RWPE2 (cell line): ENCODE data around the gene PSMC6.

Source experiments
- ATAC-seq: fragments of 200-7000 bp; cut with Tn5 transposase; 3 replicates; pipeline ENCODE4 v1.9.1; 2021; ENCODE audit warnings: low read depth
- DNase-seq: peaks from one replicate; pipeline ENCODE4 v3.0.0-alpha.2; 2020; ENCODE audit warnings: low spot score
- H3K27ac ChIP-seq: fragments of 450-650 bp; 2 replicates; pipeline ENCODE4 v1.5.1; 2017; ENCODE audit warnings: mild to moderate bottlenecking; ENCODE audit not compliant: poor library complexity, severe bottlenecking
- H3K27me3 ChIP-seq: fragments of 250-450 bp; sonication (Bioruptor Pico); 2 replicates; pipeline ENCODE4 v1.5.1; 2021; ENCODE audit warnings: mild to moderate bottlenecking, moderate library complexity; ENCODE audit not compliant: insufficient read depth, poor library complexity, severe bottlenecking
- H3K36me3 ChIP-seq: fragments of 250-450 bp; sonication (Bioruptor Pico); 2 replicates; pipeline ENCODE4 v1.5.1; 2020; ENCODE audit warnings: low read depth, mild to moderate bottlenecking, moderate library complexity
- H3K4me1 ChIP-seq: fragments of 250-450 bp; sonication (Bioruptor Pico); 2 replicates; pipeline ENCODE4 v1.5.1; 2021; ENCODE audit warnings: mild to moderate bottlenecking, moderate library complexity; ENCODE audit not compliant: insufficient read depth, poor library complexity, severe bottlenecking
- H3K4me3 ChIP-seq: fragments of 250-450 bp; sonication (Bioruptor Pico); 2 replicates; pipeline ENCODE4 v1.5.1; 2021; ENCODE audit warnings: mild to moderate bottlenecking, moderate library complexity; ENCODE audit not compliant: severe bottlenecking
- H3K9me3 ChIP-seq: fragments of 250-450 bp; sonication (Bioruptor Pico); 2 replicates; pipeline ENCODE4 v1.5.1; 2021; ENCODE audit warnings: mild to moderate bottlenecking, moderate library complexity; ENCODE audit not compliant: severe bottlenecking
- CTCF ChIP-seq: fragments of 450-650 bp; IDR thresholded peaks from one replicate; pipeline ENCODE4 v1.5.1; 2017; ENCODE audit warnings: mild to moderate bottlenecking, moderate library complexity; ENCODE audit not compliant: poor library complexity, severe bottlenecking

The PSMC6 gene

GRCh38 chr14:52738409-52738808, 31.4 kb downstream of the PSMC6 start:
- Histone ChIP-seq H3K27ac (no peak overlapping the region), H3K4me1 (peaks cover 8% of the 10 kb centered on the region), H3K4me3 (no peak overlapping the region), H3K9me3 (no peaks in the 10 kb centered on the region), H3K27me3 (no peaks in the 10 kb centered on the region), H3K36me3 (peaks cover 22% of the 10 kb centered on the region)
- DNase-seq (no peak), ATAC-seq (no peak)
- TF ChIP-seq CTCF, result no peak

- ATAC-seq, result no peak
- Histone ChIP-seq H3K4me3 (no peak overlapping the region), H3K9me3 (no peaks in the 10 kb centered on the region), H3K27me3 (no peaks in the 10 kb centered on the region), H3K36me3 (peaks cover 23% of the 10 kb centered on the region), H3K27ac (no peak overlapping the region), H3K4me1 (peaks cover 13% of the 10 kb centered on the region)
- no peak for TF ChIP-seq CTCF
- DNase-seq, result no peak
Measured at GRCh38 chr14:52740751-52741150, 33.8 kb downstream of the PSMC6 start.

GRCh38 chr14:52741865-52742264, 34.9 kb downstream of the PSMC6 start:
- no peak for TF ChIP-seq CTCF
- Histone ChIP-seq H3K27me3 (no peaks in the 10 kb centered on the region), H3K36me3 (peaks cover 35% of the 10 kb centered on the region), H3K4me1 (peaks cover 13% of the 10 kb centered on the region), H3K4me3 (no peak overlapping the region), H3K9me3 (no peaks in the 10 kb centered on the region), H3K27ac (peak overlapping the region; percentile 23)
- no peak for ATAC-seq
- no peak for DNase-seq

GRCh38 chr14:52748647-52749292, 41.8 kb downstream of the PSMC6 start:
- H3K4me1 ChIP-seq, result peaks cover 5% of the 10 kb centered on the region
- H3K36me3 ChIP-seq, result peaks cover 69% of the 10 kb centered on the region
- H3K27me3 ChIP-seq, result no peaks in the 10 kb centered on the region
- TF ChIP-seq CTCF, result no peak
- H3K4me3 ChIP-seq, result no peak overlapping the region
- no peak for ATAC-seq
- no peak for DNase-seq
- H3K27ac ChIP-seq, result no peak overlapping the region
- H3K9me3 ChIP-seq, result no peaks in the 10 kb centered on the region

GRCh38 chr14:52755607-52756316, 48.8 kb downstream of the PSMC6 start:
- DNase-seq (no peak), ATAC-seq (no peak)
- no peak overlapping the region for H3K27ac ChIP-seq
- no peak for TF ChIP-seq CTCF
- H3K9me3 ChIP-seq, result no peaks in the 10 kb centered on the region
- H3K4me1 ChIP-seq, result no peaks in the 10 kb centered on the region
- peaks cover 68% of the 10 kb centered on the region for H3K36me3 ChIP-seq
- no peaks in the 10 kb centered on the region for H3K27me3 ChIP-seq
- H3K4me3 ChIP-seq, result no peak overlapping the region
